ENCODE data around the gene ZDHHC22. TPM values are rescaled to one million over a fixed set of nuclear protein-coding genes. Genes with fewer than 3 reads are reported as not detected.

Gene ZDHHC22
- total and polyA plus RNA-seq, 2 of the 13 experiments (the other 11 are each of a cell fraction or from before 2014, with no cell fraction given) = not detected

GRCh38 chr14:77133720-77134338, 7.8 kb downstream of the ZDHHC22 start (continued):
- TF ChIP-seq PHF5A (CRISPR knock-in tag; IDR thresholded peaks at IDR 0.05; ENCODE audit: low read depth, unreplicated experiment) (no peak), PBX2 (CRISPR knock-in tag; IDR thresholded peaks at IDR 0.05) (no peak), PHB2 (IDR thresholded peaks at IDR 0.05; ENCODE audit: partially characterized antibody) (no peak), NKX3-1 (CRISPR knock-in tag; IDR thresholded peaks at IDR 0.05) (peak; percentile 73; the same call in 1 of the 2 replicates), MIER3 (CRISPR knock-in tag; IDR thresholded peaks at IDR 0.05; ENCODE audit: borderline replicate concordance) (no peak), FOXJ3 (CRISPR knock-in tag; IDR thresholded peaks at IDR 0.05; ENCODE audit: borderline replicate concordance) (no peak), NCOA2 (CRISPR knock-in tag; IDR thresholded peaks at IDR 0.05) (peak; percentile 42; the same call in 1 of the 2 replicates), PPARG (CRISPR knock-in tag; conservative IDR thresholded peaks at IDR 0.05) (no peak), SP5 (CRISPR knock-in tag; IDR thresholded peaks at IDR 0.05; ENCODE audit: borderline replicate concordance, low read depth) (no peak), ZFP90 (CRISPR knock-in tag; IDR thresholded peaks at IDR 0.05; ENCODE audit: borderline replicate concordance) (no peak), STAT5B (CRISPR knock-in tag; IDR thresholded peaks at IDR 0.05) (peak; percentile 71; the same call in 1 of the 2 replicates), ZNF354B (CRISPR knock-in tag; IDR thresholded peaks at IDR 0.05) (no peak), EHMT2 (IDR thresholded peaks at IDR 0.05; ENCODE audit: borderline replicate concordance, low read depth, low read length) (peak; percentile 97), KDM6A (CRISPR knock-in tag; IDR thresholded peaks at IDR 0.05; ENCODE audit: low read depth) (no peak), ZFAT (CRISPR knock-in tag; conservative IDR thresholded peaks at IDR 0.05) (no peak), ZNF570 (CRISPR knock-in tag; IDR thresholded peaks at IDR 0.05; ENCODE audit: borderline replicate concordance) (no peak)
- TF ChIP-seq, protein P1, sequence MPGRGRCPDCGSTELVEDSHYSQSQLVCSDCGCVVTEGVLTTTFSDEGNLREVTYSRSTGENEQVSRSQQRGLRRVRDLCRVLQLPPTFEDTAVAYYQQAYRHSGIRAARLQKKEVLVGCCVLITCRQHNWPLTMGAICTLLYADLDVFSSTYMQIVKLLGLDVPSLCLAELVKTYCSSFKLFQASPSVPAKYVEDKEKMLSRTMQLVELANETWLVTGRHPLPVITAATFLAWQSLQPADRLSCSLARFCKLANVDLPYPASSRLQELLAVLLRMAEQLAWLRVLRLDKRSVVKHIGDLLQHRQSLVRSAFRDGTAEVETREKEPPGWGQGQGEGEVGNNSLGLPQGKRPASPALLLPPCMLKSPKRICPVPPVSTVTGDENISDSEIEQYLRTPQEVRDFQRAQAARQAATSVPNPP (CRISPR knock-in tag; IDR thresholded peaks at IDR 0.05) = no peak
- TF ChIP-seq, protein P2, sequence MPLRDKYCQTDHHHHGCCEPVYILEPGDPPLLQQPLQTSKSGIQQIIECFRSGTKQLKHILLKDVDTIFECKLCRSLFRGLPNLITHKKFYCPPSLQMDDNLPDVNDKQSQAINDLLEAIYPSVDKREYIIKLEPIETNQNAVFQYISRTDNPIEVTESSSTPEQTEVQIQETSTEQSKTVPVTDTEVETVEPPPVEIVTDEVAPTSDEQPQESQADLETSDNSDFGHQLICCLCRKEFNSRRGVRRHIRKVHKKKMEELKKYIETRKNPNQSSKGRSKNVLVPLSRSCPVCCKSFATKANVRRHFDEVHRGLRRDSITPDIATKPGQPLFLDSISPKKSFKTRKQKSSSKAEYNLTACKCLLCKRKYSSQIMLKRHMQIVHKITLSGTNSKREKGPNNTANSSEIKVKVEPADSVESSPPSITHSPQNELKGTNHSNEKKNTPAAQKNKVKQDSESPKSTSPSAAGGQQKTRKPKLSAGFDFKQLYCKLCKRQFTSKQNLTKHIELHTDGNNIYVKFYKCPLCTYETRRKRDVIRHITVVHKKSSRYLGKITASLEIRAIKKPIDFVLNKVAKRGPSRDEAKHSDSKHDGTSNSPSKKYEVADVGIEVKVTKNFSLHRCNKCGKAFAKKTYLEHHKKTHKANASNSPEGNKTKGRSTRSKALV (CRISPR knock-in tag; IDR thresholded peaks at IDR 0.05) = peak; percentile 67; the same call in 1 of the 2 replicates
- TF ChIP-seq, protein P3, sequence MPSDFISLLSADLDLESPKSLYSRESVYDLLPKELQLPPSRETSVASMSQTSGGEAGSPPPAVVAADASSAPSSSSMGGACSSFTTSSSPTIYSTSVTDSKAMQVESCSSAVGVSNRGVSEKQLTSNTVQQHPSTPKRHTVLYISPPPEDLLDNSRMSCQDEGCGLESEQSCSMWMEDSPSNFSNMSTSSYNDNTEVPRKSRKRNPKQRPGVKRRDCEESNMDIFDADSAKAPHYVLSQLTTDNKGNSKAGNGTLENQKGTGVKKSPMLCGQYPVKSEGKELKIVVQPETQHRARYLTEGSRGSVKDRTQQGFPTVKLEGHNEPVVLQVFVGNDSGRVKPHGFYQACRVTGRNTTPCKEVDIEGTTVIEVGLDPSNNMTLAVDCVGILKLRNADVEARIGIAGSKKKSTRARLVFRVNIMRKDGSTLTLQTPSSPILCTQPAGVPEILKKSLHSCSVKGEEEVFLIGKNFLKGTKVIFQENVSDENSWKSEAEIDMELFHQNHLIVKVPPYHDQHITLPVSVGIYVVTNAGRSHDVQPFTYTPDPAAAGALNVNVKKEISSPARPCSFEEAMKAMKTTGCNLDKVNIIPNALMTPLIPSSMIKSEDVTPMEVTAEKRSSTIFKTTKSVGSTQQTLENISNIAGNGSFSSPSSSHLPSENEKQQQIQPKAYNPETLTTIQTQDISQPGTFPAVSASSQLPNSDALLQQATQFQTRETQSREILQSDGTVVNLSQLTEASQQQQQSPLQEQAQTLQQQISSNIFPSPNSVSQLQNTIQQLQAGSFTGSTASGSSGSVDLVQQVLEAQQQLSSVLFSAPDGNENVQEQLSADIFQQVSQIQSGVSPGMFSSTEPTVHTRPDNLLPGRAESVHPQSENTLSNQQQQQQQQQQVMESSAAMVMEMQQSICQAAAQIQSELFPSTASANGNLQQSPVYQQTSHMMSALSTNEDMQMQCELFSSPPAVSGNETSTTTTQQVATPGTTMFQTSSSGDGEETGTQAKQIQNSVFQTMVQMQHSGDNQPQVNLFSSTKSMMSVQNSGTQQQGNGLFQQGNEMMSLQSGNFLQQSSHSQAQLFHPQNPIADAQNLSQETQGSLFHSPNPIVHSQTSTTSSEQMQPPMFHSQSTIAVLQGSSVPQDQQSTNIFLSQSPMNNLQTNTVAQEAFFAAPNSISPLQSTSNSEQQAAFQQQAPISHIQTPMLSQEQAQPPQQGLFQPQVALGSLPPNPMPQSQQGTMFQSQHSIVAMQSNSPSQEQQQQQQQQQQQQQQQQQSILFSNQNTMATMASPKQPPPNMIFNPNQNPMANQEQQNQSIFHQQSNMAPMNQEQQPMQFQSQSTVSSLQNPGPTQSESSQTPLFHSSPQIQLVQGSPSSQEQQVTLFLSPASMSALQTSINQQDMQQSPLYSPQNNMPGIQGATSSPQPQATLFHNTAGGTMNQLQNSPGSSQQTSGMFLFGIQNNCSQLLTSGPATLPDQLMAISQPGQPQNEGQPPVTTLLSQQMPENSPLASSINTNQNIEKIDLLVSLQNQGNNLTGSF (CRISPR knock-in tag; IDR thresholded peaks at IDR 0.05) = peak; percentile 82; the same call in 1 of the 2 replicates
- TF ChIP-seq, protein P4, sequence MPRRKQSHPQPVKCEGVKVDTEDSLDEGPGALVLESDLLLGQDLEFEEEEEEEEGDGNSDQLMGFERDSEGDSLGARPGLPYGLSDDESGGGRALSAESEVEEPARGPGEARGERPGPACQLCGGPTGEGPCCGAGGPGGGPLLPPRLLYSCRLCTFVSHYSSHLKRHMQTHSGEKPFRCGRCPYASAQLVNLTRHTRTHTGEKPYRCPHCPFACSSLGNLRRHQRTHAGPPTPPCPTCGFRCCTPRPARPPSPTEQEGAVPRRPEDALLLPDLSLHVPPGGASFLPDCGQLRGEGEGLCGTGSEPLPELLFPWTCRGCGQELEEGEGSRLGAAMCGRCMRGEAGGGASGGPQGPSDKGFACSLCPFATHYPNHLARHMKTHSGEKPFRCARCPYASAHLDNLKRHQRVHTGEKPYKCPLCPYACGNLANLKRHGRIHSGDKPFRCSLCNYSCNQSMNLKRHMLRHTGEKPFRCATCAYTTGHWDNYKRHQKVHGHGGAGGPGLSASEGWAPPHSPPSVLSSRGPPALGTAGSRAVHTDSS (CRISPR knock-in tag; conservative IDR thresholded peaks at IDR 0.05) = no peak

Measured in HepG2 (cell line).